ENCODE measurements around the gene OTUD5. TPM values are rescaled to one million over a fixed set of nuclear protein-coding genes. Genes with fewer than 3 reads are reported as not detected.

Gene OTUD5
- total RNA-seq, 1 experiment from 2014 or later = 37.1 TPM

- Histone ChIP-seq H3F3A (ENCODE audit: insufficient read depth, low read depth) (no peaks in the 10 kb centered on the region), H3K4me3 (no peak overlapping the region), H3K27me3 (ENCODE audit: insufficient read depth, low read depth) (no peaks in the 10 kb centered on the region), H3K79me2 (ENCODE audit: low read depth) (no peaks in the 10 kb centered on the region), H3K9me2 (ENCODE audit: insufficient read depth) (no peaks in the 10 kb centered on the region), H3K36me3 (ENCODE audit: low read depth) (no peaks in the 10 kb centered on the region), H3K9me3 (ENCODE audit: insufficient read depth, low read depth) (no peaks in the 10 kb centered on the region), H3K4me2 (no peak overlapping the region), H2AFZ (no peak overlapping the region), H3K4me1 (replicated peaks; ENCODE audit: insufficient read depth) (no peaks in the 10 kb centered on the region), H3K27ac (no peak overlapping the region), H4K20me1 (ENCODE audit: insufficient read depth) (no peaks in the 10 kb centered on the region)
- TF ChIP-seq CTCF (conservative IDR thresholded peaks at IDR 0.05) = no peak
- no peak for TF ChIP-seq EZH2 (IDR thresholded peaks at IDR 0.05; ENCODE audit: low read depth)
- BruUV-seq (replicated peaks) = no TSS peak
- DNase-seq = no peak
- ChIA-PET CTCF (no interaction called here), POLR2A (ENCODE audit: unreplicated experiment) (no interaction called here)
- intact Hi-C loops (cut with micrococcal nuclease; ENCODE audit: unreplicated experiment) = no loop called here
Observed at GRCh38 chrX:48978226-48978625, 20.8 kb upstream of the OTUD5 start.

GRCh38 chrX:48976086-48976485 lies 18.7 kb upstream of the OTUD5 start:
- intact Hi-C loops (cut with micrococcal nuclease; ENCODE audit: unreplicated experiment) = no loop called here
- Histone ChIP-seq H3K4me2 (no peak overlapping the region), H4K20me1 (ENCODE audit: insufficient read depth) (no peaks in the 10 kb centered on the region), H3K27ac (no peak overlapping the region), H3K9me2 (ENCODE audit: insufficient read depth) (no peaks in the 10 kb centered on the region), H3K36me3 (ENCODE audit: low read depth) (no peaks in the 10 kb centered on the region), H3K4me3 (no peak overlapping the region), H3F3A (ENCODE audit: insufficient read depth, low read depth) (no peaks in the 10 kb centered on the region), H2AFZ (no peak overlapping the region), H3K27me3 (ENCODE audit: insufficient read depth, low read depth) (no peaks in the 10 kb centered on the region), H3K79me2 (ENCODE audit: low read depth) (no peaks in the 10 kb centered on the region), H3K9me3 (ENCODE audit: insufficient read depth, low read depth) (no peaks in the 10 kb centered on the region), H3K4me1 (replicated peaks; ENCODE audit: insufficient read depth) (no peaks in the 10 kb centered on the region)
- POLR2A ChIA-PET (ENCODE audit: unreplicated experiment) = no interaction called here
- BruUV-seq (replicated peaks) = no TSS peak
- DNase-seq = no peak
- TF ChIP-seq CTCF (conservative IDR thresholded peaks at IDR 0.05) (no peak), EZH2 (IDR thresholded peaks at IDR 0.05; ENCODE audit: low read depth) (no peak)
- CTCF ChIA-PET = no interaction called here

GRCh38 chrX:48975541-48975940 lies 18.1 kb upstream of the OTUD5 start:
- H3K36me3 ChIP-seq (ENCODE audit: low read depth) = no peaks in the 10 kb centered on the region
- H3K79me2 ChIP-seq (ENCODE audit: low read depth) = no peaks in the 10 kb centered on the region
- intact Hi-C loops (cut with micrococcal nuclease; ENCODE audit: unreplicated experiment) = no loop called here
- H4K20me1 ChIP-seq (ENCODE audit: insufficient read depth) = no peaks in the 10 kb centered on the region
- H3K4me1 ChIP-seq (replicated peaks; ENCODE audit: insufficient read depth) = no peaks in the 10 kb centered on the region
- no peaks in the 10 kb centered on the region for H3K9me3 ChIP-seq (ENCODE audit: insufficient read depth, low read depth)
- ChIA-PET CTCF (no interaction called here), POLR2A (ENCODE audit: unreplicated experiment) (no interaction called here)
- H3K4me3 ChIP-seq = no peak overlapping the region
- TF ChIP-seq EZH2 (IDR thresholded peaks at IDR 0.05; ENCODE audit: low read depth) = no peak
- no peak for TF ChIP-seq CTCF (conservative IDR thresholded peaks at IDR 0.05)
- H2AFZ ChIP-seq = no peak overlapping the region
- no peaks in the 10 kb centered on the region for H3F3A ChIP-seq (ENCODE audit: insufficient read depth, low read depth)
- H3K4me2 ChIP-seq = no peak overlapping the region
- BruUV-seq (replicated peaks) = no TSS peak
- no peaks in the 10 kb centered on the region for H3K9me2 ChIP-seq (ENCODE audit: insufficient read depth)
- no peak overlapping the region for H3K27ac ChIP-seq
- H3K27me3 ChIP-seq (ENCODE audit: insufficient read depth, low read depth) = no peaks in the 10 kb centered on the region
- DNase-seq = no peak
